HG02970 (cell line): Measurements from ENCODE around the gene CTDSPL.

Experiments used
- ATAC-seq: cut with Tn5 transposase; IDR thresholded peaks from one replicate; pipeline ENCODE4 v1.9.1; 2021; ENCODE audit warnings: mild to moderate bottlenecking, moderate library complexity, moderate number of reproducible peaks; ENCODE audit not compliant: unreplicated experiment, low FRiP score

The CTDSPL gene

GRCh38 chr3:37995652-37996641, 134.3 kb downstream of the CTDSPL start:
- no peak for ATAC-seq

GRCh38 chr3:37996785-37997301, 135.2 kb downstream of the CTDSPL start:
- no peak for ATAC-seq

GRCh38 chr3:37997342-37997741, 135.7 kb downstream of the CTDSPL start:
- ATAC-seq, result no peak

- no peak for ATAC-seq
These were observed 136.2 kb downstream of the CTDSPL start for GRCh38 chr3:37997791-37998370.

GRCh38 chr3:37999836-38000235, 138.2 kb downstream of the CTDSPL start:
- ATAC-seq, result no peak

- no peak for ATAC-seq
These were observed 138.7 kb downstream of the CTDSPL start for GRCh38 chr3:38000242-38000916.

GRCh38 chr3:38000965-38001455, 139.3 kb downstream of the CTDSPL start:
- ATAC-seq, result no peak

- no peak for ATAC-seq
These were observed 139.9 kb downstream of the CTDSPL start for GRCh38 chr3:38001456-38002081.

- ATAC-seq, result no peak
These were observed 140.7 kb downstream of the CTDSPL start for GRCh38 chr3:38002291-38002876.

- ATAC-seq, result no peak
These were observed 141.3 kb downstream of the CTDSPL start for GRCh38 chr3:38002940-38003339.

GRCh38 chr3:38003371-38003816, 141.7 kb downstream of the CTDSPL start:
- ATAC-seq, result no peak

- no peak for ATAC-seq
These were observed 142.2 kb downstream of the CTDSPL start for GRCh38 chr3:38003817-38004414.

GRCh38 chr3:38004415-38005075, 142.9 kb downstream of the CTDSPL start:
- ATAC-seq, result no peak

- ATAC-seq, result no peak
These were observed 143.7 kb downstream of the CTDSPL start for GRCh38 chr3:38005076-38006020.

- no peak for ATAC-seq
These were observed 144.4 kb downstream of the CTDSPL start for GRCh38 chr3:38006031-38006430.

GRCh38 chr3:38006445-38006995, 144.8 kb downstream of the CTDSPL start:
- ATAC-seq, result no peak

- no peak for ATAC-seq
These were observed 146.0 kb downstream of the CTDSPL start for GRCh38 chr3:38007754-38008090.
